Esophagus squamous epithelium (tissue), 5 donors: ENCODE results near the gene MAN2A1. TPM values are rescaled to one million over a fixed set of nuclear protein-coding genes. Genes with fewer than 3 reads are reported as not detected.

ENCODE experiments used
- DNase-seq: peaks from one replicate; lab custom pipeline; 2025; lab: John Stamatoyannopoulos, UW
- H3K27ac ChIP-seq, 4 donors: fragments of 200-600 bp; sonication (generic); one replicate each; pipeline ENCODE4 v1.5.1; 2016 to 2019; ENCODE audit warnings: mild to moderate bottlenecking in 1 of 4
- H3K27me3 ChIP-seq, 4 donors: fragments of 200-600 bp; sonication (generic); 1 replicate in 3 of 4; 2 replicates in 1 of 4; pipeline versions ENCODE4 v1.5.1 to v1.6.0; 2017 to 2021; ENCODE audit warnings: antibody characterized with exemption in 1 of 4
- H3K36me3 ChIP-seq, 3 donors: fragments of 200-600 bp; sonication (generic); one replicate each; pipeline ENCODE4 v1.5.1; 2016 to 2019
- H3K4me1 ChIP-seq, 3 donors: fragments of 200-600 bp; sonication (generic); one replicate each; pipeline ENCODE4 v1.5.1; 2017 to 2019
- H3K4me3 ChIP-seq, 4 donors: fragments of 200-600 bp; sonication (generic); 1 replicate in 3 of 4; 2 replicates in 1 of 4; pipeline ENCODE4 v1.5.1; 2016 to 2019; ENCODE audit warnings: mild to moderate bottlenecking in 2 of 4, moderate library complexity in 1 of 4
- H3K9me3 ChIP-seq, 3 donors: fragments of 200-600 bp; sonication (generic); one replicate each; pipeline ENCODE4 v1.5.1; 2016 to 2019
- CTCF ChIP-seq, 6 experiments: fragments of 450-650 bp in 4 of 6; fragments of 200-600 bp in 2 of 6; sonication (generic) in 2 of 6; IDR thresholded peaks; one replicate each; pipeline ENCODE4 v1.5.1; 2016 to 2019; ENCODE audit warnings: antibody characterized with exemption in 6 of 6, mild to moderate bottlenecking in 4 of 6, moderate library complexity in 4 of 6
- POLR2A ChIP-seq, 4 donors: fragments of 450-650 bp; IDR thresholded peaks; one replicate each; pipeline ENCODE4 v1.6.1; 2017; ENCODE audit warnings: antibody characterized with exemption in 4 of 4, mild to moderate bottlenecking in 4 of 4, moderate library complexity in 3 of 4
- WGBS, 2 donors: methylation state at CpG; one replicate each; pipeline ENCODE4 v1.1.5; 2018; 5-methylcytosine and 5-hydroxymethylcytosine counted together
- intact Hi-C: fragments of 100-400 bp; cut with DNase I; formaldehyde crosslinking; loops from one replicate; pipeline ENCODE4 v1.15.0; 2022
- total RNA-seq, 4 donors: library from RNA; depleted of rRNA; stranded (reverse); fragments of >200 nt; gene quantifications; one replicate each; pipeline ENCODE4 v1.1.0, GENCODE V29; 2016
- donor health status: DM: yes; HTN: yes; CAD: no.

MAN2A1 gene
- total RNA-seq, 4 donors from 2014 or later: 27.4 to 40.1 (median 37.4) TPM

GRCh38 chr5:109703166-109703565 is 13.4 kb downstream of the MAN2A1 start:
- intact Hi-C loops: no loop called here

GRCh38 chr5:109703829-109704228 is 14.1 kb downstream of the MAN2A1 start:
- Histone ChIP-seq H3K27ac (no peak overlapping the region), H3K36me3 (no peaks in the 10 kb centered on the region), H3K4me1 (peaks cover 0 to 20% (median 5%) of the 10 kb centered on the region in 3 donors), H3K9me3 (no peaks in the 10 kb centered on the region), H3K4me3 (no peak overlapping the region), H3K27me3 (no peaks in the 10 kb centered on the region)
- DNase-seq: no peak
- intact Hi-C loops: no loop called here
- 22 to 33% methylated on average over 1 of the region's 1 CpG for WGBS, 2 donors
- TF ChIP-seq POLR2A (IDR thresholded peaks at IDR 0.05) (no peak), CTCF (IDR thresholded peaks at IDR 0.05) (no peak)

More at GRCh38 chr5:109703166-109703565, 13.4 kb downstream of the MAN2A1 start:
- TF ChIP-seq CTCF (IDR thresholded peaks at IDR 0.05) (no peak), POLR2A (IDR thresholded peaks at IDR 0.05) (no peak)
- no peak overlapping the region for H3K27ac ChIP-seq
- DNase-seq: no peak
- H3K36me3 ChIP-seq: no peaks in the 10 kb centered on the region
- peaks cover 0 to 21% (median 5%) of the 10 kb centered on the region in 3 donors for H3K4me1 ChIP-seq
- no peaks in the 10 kb centered on the region for H3K27me3 ChIP-seq
- H3K9me3 ChIP-seq: no peaks in the 10 kb centered on the region
- no peak overlapping the region for H3K4me3 ChIP-seq

- DNase-seq: no peak
- no peaks in the 10 kb centered on the region for H3K9me3 ChIP-seq
- no peak overlapping the region for H3K27ac ChIP-seq
- peaks cover 0 to 20% (median 5%) of the 10 kb centered on the region in 3 donors for H3K4me1 ChIP-seq
- H3K27me3 ChIP-seq: no peaks in the 10 kb centered on the region
- intact Hi-C loops: no loop called here
- no peak overlapping the region for H3K4me3 ChIP-seq
- WGBS, 2 donors: 70 to 75% methylated on average over 10 of the region's 10 CpGs
- H3K36me3 ChIP-seq: no peaks in the 10 kb centered on the region
- TF ChIP-seq POLR2A (IDR thresholded peaks at IDR 0.05) (no peak), CTCF (IDR thresholded peaks at IDR 0.05) (no peak)
These were observed 14.7 kb downstream of the MAN2A1 start for GRCh38 chr5:109704282-109704952.

GRCh38 chr5:109705596-109705995 is 15.9 kb downstream of the MAN2A1 start:
- no peak for DNase-seq
- no peak for TF ChIP-seq CTCF (IDR thresholded peaks at IDR 0.05)
- no peak for TF ChIP-seq POLR2A (IDR thresholded peaks at IDR 0.05)
- intact Hi-C loops: no loop called here
- H3K27ac ChIP-seq: no peak overlapping the region
- H3K36me3 ChIP-seq: no peaks in the 10 kb centered on the region
- 93 to 100% methylated on average over 1 of the region's 1 CpG for WGBS, 2 donors
- H3K27me3 ChIP-seq: no peaks in the 10 kb centered on the region
- H3K4me1 ChIP-seq: peaks cover 0 to 20% (median 5%) of the 10 kb centered on the region in 3 donors
- no peak overlapping the region for H3K4me3 ChIP-seq
- no peaks in the 10 kb centered on the region for H3K9me3 ChIP-seq

GRCh38 chr5:109706095-109706494 is 16.4 kb downstream of the MAN2A1 start:
- no peak overlapping the region for H3K27ac ChIP-seq
- no peaks in the 10 kb centered on the region for H3K36me3 ChIP-seq
- no peaks in the 10 kb centered on the region for H3K9me3 ChIP-seq
- peaks cover 0 to 20% (median 5%) of the 10 kb centered on the region in 3 donors for H3K4me1 ChIP-seq
- TF ChIP-seq POLR2A (IDR thresholded peaks at IDR 0.05) (no peak), CTCF (IDR thresholded peaks at IDR 0.05) (no peak)
- no peaks in the 10 kb centered on the region for H3K27me3 ChIP-seq
- intact Hi-C loops: no loop called here
- 83 to 84% methylated on average over 1 of the region's 1 CpG for WGBS, 2 donors
- no peak for DNase-seq
- no peak overlapping the region for H3K4me3 ChIP-seq
